Iris pigment epithelial cell (primary cell): ENCODE data around the gene FBXO3.
A peak's percentile ranks its signal among the peaks of the same experiment; 100 is the strongest.

Source experiments
- DNase-seq: peaks from one replicate; pipeline ENCODE4 v3.0.0-alpha.2; 2011; ENCODE audit warnings: low read depth

Gene FBXO3

GRCh38 chr11:33772870-33773269, 1.4 kb downstream of the FBXO3 start:
- DNase-seq: no peak

GRCh38 chr11:33772300-33772699, 2.0 kb downstream of the FBXO3 start:
- DNase-seq: peak; percentile 61

- DNase-seq: no peak
Observed at GRCh38 chr11:33770236-33770635, 4.1 kb downstream of the FBXO3 start.

GRCh38 chr11:33769542-33769941, 4.8 kb downstream of the FBXO3 start:
- DNase-seq: no peak

GRCh38 chr11:33767624-33768023, 6.7 kb downstream of the FBXO3 start:
- DNase-seq: no peak

- DNase-seq: no peak
Observed at GRCh38 chr11:33766085-33766484, 8.2 kb downstream of the FBXO3 start.

- DNase-seq: no peak
Observed at GRCh38 chr11:33761471-33761870, 12.8 kb downstream of the FBXO3 start.

- peak; percentile 89 for DNase-seq
Observed at GRCh38 chr11:33753304-33753967, 20.9 kb downstream of the FBXO3 start.

- no peak for DNase-seq
Observed at GRCh38 chr11:33751878-33752277, 22.4 kb downstream of the FBXO3 start.

- DNase-seq: peak; percentile 60
Observed at GRCh38 chr11:33747979-33748378, 26.3 kb downstream of the FBXO3 start.

GRCh38 chr11:33743291-33743690, 31.0 kb downstream of the FBXO3 start:
- no peak for DNase-seq

GRCh38 chr11:33742249-33742851, 32.0 kb downstream of the FBXO3 start:
- peak; percentile 41 for DNase-seq

GRCh38 chr11:33741806-33742205, 32.5 kb downstream of the FBXO3 start:
- no peak for DNase-seq

GRCh38 chr11:33737362-33737821, 36.9 kb downstream of the FBXO3 start:
- no peak for DNase-seq

GRCh38 chr11:33736148-33736812, 38.0 kb downstream of the FBXO3 start, which contains the start of gene CD59:
CD59 (minus strand) TSS chr11:33736423; CDS start chr11:33722445, 13,978 bp downstream.
- peak; percentile 94 for DNase-seq

- DNase-seq: peak; percentile 36
Observed at GRCh38 chr11:33735271-33736147, 38.8 kb downstream of the FBXO3 start.

- peak; percentile 67 for DNase-seq
Observed at GRCh38 chr11:33734441-33735270, 39.7 kb downstream of the FBXO3 start.

- DNase-seq: peak; percentile 31
Observed at GRCh38 chr11:33733980-33734379, 40.3 kb downstream of the FBXO3 start.

GRCh38 chr11:33731723-33732531, 42.4 kb downstream of the FBXO3 start:
- DNase-seq: peak; percentile 62

GRCh38 chr11:33730716-33731115, 43.6 kb downstream of the FBXO3 start:
- DNase-seq: no peak
